Neural progenitor cell (in vitro differentiated cells): ENCODE measurements around the gene TBCA.

Experiments
- CTCF ChIP-seq: fragments of 200-600 bp; sonication (generic); IDR thresholded peaks from 2 replicates; pipeline ENCODE4 v1.5.1; 2017; ENCODE audit warnings: antibody characterized with exemption, mild to moderate bottlenecking
- EZH2 ChIP-seq: fragments of 200-600 bp; sonication (generic); IDR thresholded peaks from 2 replicates; pipeline ENCODE4 v1.6.1; 2017; ENCODE audit warnings: antibody characterized with exemption, mild to moderate bottlenecking, moderate library complexity
- EZH2phosphoT487 ChIP-seq: fragments of 200-600 bp; sonication (generic); IDR thresholded peaks from 2 replicates; pipeline ENCODE4 v1.6.1; 2017; ENCODE audit warnings: antibody characterized with exemption

GRCh38 chr5:77663090-77663863 is 112.9 kb downstream of the TBCA start:
- no peak for TF ChIP-seq CTCF
- no peak for TF ChIP-seq EZH2
- no peak for TF ChIP-seq EZH2phosphoT487
